HCT116 (cell line): Measurements from ENCODE around the gene A4GNT. TPM values are rescaled to one million over a fixed set of nuclear protein-coding genes. Genes with fewer than 3 reads are reported as not detected.

ENCODE experiments used
- ATAC-seq: fragments of 200-7000 bp; cut with Tn5 transposase; 2 replicates; pipeline ENCODE4 v1.9.1; 2020; ENCODE audit warnings: mild to moderate bottlenecking, moderate library complexity
- BruUV-seq: library from RNA; stranded (reverse); fragments of 400-500 nt; replicated peaks from 2 replicates; lab custom pipeline; 2021; lab: Mats Ljungman, UMichigan
- CTCF ChIA-PET: fragments of 300-600 bp; sonication (Branson Sonifier 250); formaldehyde crosslinking; loops from one replicate; lab custom pipeline; 2021; ENCODE audit warnings: antibody characterized with exemption; lab: Charles Lee
- POLR2A ChIA-PET: fragments of 300-600, 350-600 bp; sonication (Branson Sonifier 250); formaldehyde crosslinking; loops from one replicate; lab custom pipeline; 2021; ENCODE audit warnings: antibody characterized with exemption; lab: Charles Lee
- RAD21 ChIA-PET, 2 experiments: fragments of 300-600 bp; sonication (Branson Sonifier 250); formaldehyde crosslinking; loops; one replicate each; lab custom pipeline; 2023; ENCODE audit warnings: low total read pairs in 2 of 2; ENCODE audit not compliant: uncharacterized antibody in 2 of 2, unreplicated experiment in 2 of 2, low non-redundant PET in 1 of 2; lab: Charles Lee
- DNase-seq: peaks from one replicate; pipeline ENCODE4 v3.0.0-alpha.2; 2010; ENCODE audit warnings: low read depth, low spot score
- H2AFZ ChIP-seq: fragments of 200-600 bp; shearing (Covaris generic), sonication (generic); 2 replicates; pipeline ENCODE4 v1.6.1; 2017; ENCODE audit warnings: low read depth, mixed run types, mixed read lengths, antibody characterized with exemption, low read length; ENCODE audit not compliant: poor library complexity, severe bottlenecking
- H3K27ac ChIP-seq: 2 replicates; pipeline ENCODE4 v1.5.1; 2012; ENCODE audit warnings: low read depth, low read length
- H3K27me3 ChIP-seq: fragments of 200-600 bp; sonication (generic); 2 replicates; pipeline ENCODE4 v1.6.1; 2016; ENCODE audit warnings: mixed run types, low read length, mixed read lengths; ENCODE audit not compliant: insufficient read depth
- H3K36me3 ChIP-seq, 2 experiments: fragments of 200-500 bp in 1 of 2; fragments of 200-600 bp in 1 of 2; sonication (Bioruptor generic) in 1 of 2; sonication (generic) in 1 of 2; 2 replicates each; pipeline versions ENCODE4 v1.5.1 to v1.6.1; 2014 to 2016; ENCODE audit warnings: low read length in 2 of 2, inconsistent platforms in 1 of 2, mixed read lengths in 1 of 2, mixed run types in 1 of 2; ENCODE audit not compliant: insufficient read depth in 2 of 2, control insufficient read depth in 1 of 2
- H3K4me1 ChIP-seq, 2 experiments: fragments of 200-600 bp in 1 of 2; sonication (generic) in 1 of 2; 2 replicates each; pipeline versions ENCODE4 v1.5.1 to v1.6.1; 2012 to 2017; ENCODE audit warnings: low read length in 2 of 2, inconsistent platforms in 1 of 2, mild to moderate bottlenecking in 1 of 2, mixed read lengths in 1 of 2, mixed run types in 1 of 2, moderate library complexity in 1 of 2; ENCODE audit not compliant: insufficient read depth in 2 of 2, control insufficient read depth in 1 of 2
- H3K4me2 ChIP-seq: fragments of 200-600 bp; sonication (generic); 2 replicates; pipeline ENCODE4 v1.6.1; 2017; ENCODE audit warnings: mixed run types, low read length, mixed read lengths
- H3K4me3 ChIP-seq, 2 experiments: fragments of 200-600 bp in 1 of 2; sonication (generic) in 1 of 2; replicated peaks in 1 of 2; 2 replicates each; pipeline ENCODE4 v1.5.1; 2011 to 2016; ENCODE audit warnings: low read length in 2 of 2, control low read depth in 1 of 2, low read depth in 1 of 2, mild to moderate bottlenecking in 1 of 2, mixed read lengths in 1 of 2, mixed run types in 1 of 2
- H3K79me2 ChIP-seq: fragments of 200-600 bp; sonication (generic); 2 replicates; pipeline ENCODE4 v1.6.1; 2017; ENCODE audit warnings: mild to moderate bottlenecking, mixed run types, low read length, moderate library complexity, mixed read lengths; ENCODE audit not compliant: insufficient read depth
- H3K9ac ChIP-seq: fragments of 200-600 bp; sonication (generic); 2 replicates; pipeline ENCODE4 v1.6.1; 2016; ENCODE audit warnings: low read length, mixed read lengths
- H3K9me2 ChIP-seq: fragments of 200-600 bp; sonication (generic), shearing (Covaris generic); 2 replicates; pipeline ENCODE4 v1.6.1; 2017; ENCODE audit warnings: mixed run types, mild to moderate bottlenecking, moderate library complexity; ENCODE audit not compliant: insufficient read depth
- H3K9me3 ChIP-seq, 2 experiments: fragments of 200-500 bp in 1 of 2; fragments of 200-600 bp in 1 of 2; sonication (Bioruptor generic) in 1 of 2; sonication (generic) in 1 of 2; 2 replicates each; pipeline ENCODE4 v1.6.1; 2014 to 2017; ENCODE audit warnings: low read length in 2 of 2, mixed read lengths in 2 of 2, inconsistent platforms in 1 of 2, low read depth in 1 of 2, mild to moderate bottlenecking in 1 of 2, mixed run types in 1 of 2, moderate library complexity in 1 of 2; ENCODE audit not compliant: control insufficient read depth in 1 of 2, insufficient read depth in 1 of 2
- H4K20me1 ChIP-seq: fragments of 200-600 bp; sonication (generic), shearing (Covaris generic); 2 replicates; pipeline ENCODE4 v1.6.1; 2017; ENCODE audit warnings: mixed run types, mild to moderate bottlenecking, moderate library complexity; ENCODE audit not compliant: insufficient read depth
- CBX3 ChIP-seq: IDR thresholded peaks from 2 replicates; pipeline ENCODE4 v1.6.1; 2012; ENCODE audit warnings: low read depth
- EGR1 ChIP-seq: IDR thresholded peaks from 2 replicates; pipeline ENCODE4 v1.6.1; 2012; ENCODE audit warnings: low read depth
- ELF1 ChIP-seq: IDR thresholded peaks from 2 replicates; pipeline ENCODE4 v1.6.1; 2012; ENCODE audit warnings: low read depth, borderline replicate concordance
- EZH2 ChIP-seq: fragments of 200-600 bp; sonication (generic); IDR thresholded peaks from 2 replicates; pipeline ENCODE4 v1.6.1; 2017; ENCODE audit warnings: antibody characterized with exemption, mixed run types
- EZH2phosphoT487 ChIP-seq: fragments of 200-600 bp; IDR thresholded peaks from 2 replicates; pipeline ENCODE4 v1.6.1; 2018; ENCODE audit warnings: antibody characterized with exemption, borderline replicate concordance
- FOSL1 ChIP-seq: IDR thresholded peaks from 2 replicates; pipeline ENCODE4 v1.6.1; 2012; ENCODE audit warnings: low read depth
- JUND ChIP-seq: IDR thresholded peaks from 2 replicates; pipeline ENCODE4 v1.6.1; 2012
- POLR2A ChIP-seq: IDR thresholded peaks from 2 replicates; pipeline ENCODE4 v1.7.0; 2011; ENCODE audit warnings: borderline replicate concordance; ENCODE audit not compliant: insufficient read depth, insufficient read length; ENCODE audit errors: extremely low read depth
- SIN3A ChIP-seq: IDR thresholded peaks from 2 replicates; pipeline ENCODE4 v1.6.1; 2012; ENCODE audit warnings: low read depth
- SP1 ChIP-seq: IDR thresholded peaks from 2 replicates; pipeline ENCODE4 v1.6.1; 2012; ENCODE audit warnings: low read depth
- SRF ChIP-seq: IDR thresholded peaks from 2 replicates; pipeline ENCODE4 v1.6.1; 2012; ENCODE audit warnings: low read depth
- TCF7L2 ChIP-seq: IDR thresholded peaks from 2 replicates; pipeline ENCODE4 v1.7.0; 2011; ENCODE audit warnings: borderline replicate concordance, inconsistent platforms; ENCODE audit not compliant: insufficient read depth, insufficient read length; ENCODE audit errors: extremely low read depth
- YY1 ChIP-seq: IDR thresholded peaks from 2 replicates; pipeline ENCODE4 v1.6.1; 2011; ENCODE audit warnings: low read length, low read depth, moderate library complexity, mild to moderate bottlenecking; ENCODE audit not compliant: insufficient replicate concordance; ENCODE audit errors: extremely low read depth
- ZFX ChIP-seq: fragments of 450-650 bp; IDR thresholded peaks from 2 replicates; pipeline ENCODE4 v1.6.1; 2017
- intact Hi-C: fragments of 100-400 bp; cut with micrococcal nuclease; formaldehyde crosslinking; loops from 2 replicates; pipeline ENCODE4 v1.10.0; 2022
- total RNA-seq: library from RNA; stranded (reverse); gene quantifications from one replicate; pipeline ENCODE4 v1.2.1, GENCODE V29; 2021; ENCODE audit not compliant: unreplicated experiment
- TF ChIP-seq, protein P1 (sequence below): IDR thresholded peaks from 2 replicates; pipeline ENCODE4 v1.6.1; 2011; ENCODE audit warnings: mild to moderate bottlenecking, low read length, moderate library complexity; ENCODE audit not compliant: insufficient replicate concordance; ENCODE audit errors: extremely low read depth
- TF ChIP-seq, protein P2 (sequence below), 3 experiments: fragments of 200-600 bp in 1 of 3; sonication (generic) in 1 of 3; IDR thresholded peaks in 2 of 3; conservative IDR thresholded peaks in 1 of 3; 2 replicates each; pipeline ENCODE4 v1.5.1; 2012 to 2017; ENCODE audit warnings: low read depth in 2 of 3, low read length in 2 of 3, antibody characterized with exemption in 1 of 3, borderline replicate concordance in 1 of 3, control low read depth in 1 of 3, mild to moderate bottlenecking in 1 of 3, mixed read lengths in 1 of 3, mixed run types in 1 of 3, moderate library complexity in 1 of 3; ENCODE audit not compliant: insufficient read depth in 1 of 3
- TF ChIP-seq, protein P3 (sequence below): IDR thresholded peaks from 2 replicates; pipeline ENCODE4 v1.6.1; 2012

The A4GNT gene
- total RNA-seq, 1 experiment from 2014 or later, result not detected

DNA sequence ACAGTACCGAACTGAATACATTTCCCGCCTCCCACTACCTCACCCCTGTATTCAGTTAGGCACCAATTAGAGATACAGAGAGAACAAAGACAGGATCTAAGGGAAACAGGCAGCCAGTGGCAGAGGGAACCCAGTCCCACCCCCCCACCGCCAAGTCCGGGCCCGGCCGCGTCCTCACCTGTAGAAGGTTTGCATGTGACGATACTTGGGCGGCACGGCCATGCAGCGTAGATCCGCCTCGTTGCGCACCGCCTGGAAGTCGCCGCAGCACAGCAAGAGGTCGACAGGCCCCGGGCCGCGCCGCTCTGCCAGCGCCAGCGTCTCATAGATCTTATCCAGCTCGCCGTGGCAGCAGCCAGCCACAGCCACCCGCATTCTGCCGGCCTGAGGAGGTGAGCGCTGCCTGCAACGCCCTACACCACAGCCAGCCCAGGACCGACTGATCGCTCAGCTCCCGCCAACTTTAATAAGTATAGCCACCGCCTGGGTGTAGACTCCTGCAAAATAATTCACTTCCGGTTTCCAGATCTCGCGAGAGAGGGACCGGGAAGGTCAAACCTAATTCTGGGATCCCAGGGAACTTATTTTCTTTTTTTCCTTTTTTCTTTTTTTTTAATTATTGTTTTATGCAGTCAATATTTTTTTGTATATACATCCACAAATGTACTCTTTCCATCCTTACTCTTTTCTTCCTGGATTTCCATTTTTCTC lies 42.4 kb upstream of the A4GNT start, which contains the start of gene DBR1 (continued):
- TF ChIP-seq, protein P1, sequence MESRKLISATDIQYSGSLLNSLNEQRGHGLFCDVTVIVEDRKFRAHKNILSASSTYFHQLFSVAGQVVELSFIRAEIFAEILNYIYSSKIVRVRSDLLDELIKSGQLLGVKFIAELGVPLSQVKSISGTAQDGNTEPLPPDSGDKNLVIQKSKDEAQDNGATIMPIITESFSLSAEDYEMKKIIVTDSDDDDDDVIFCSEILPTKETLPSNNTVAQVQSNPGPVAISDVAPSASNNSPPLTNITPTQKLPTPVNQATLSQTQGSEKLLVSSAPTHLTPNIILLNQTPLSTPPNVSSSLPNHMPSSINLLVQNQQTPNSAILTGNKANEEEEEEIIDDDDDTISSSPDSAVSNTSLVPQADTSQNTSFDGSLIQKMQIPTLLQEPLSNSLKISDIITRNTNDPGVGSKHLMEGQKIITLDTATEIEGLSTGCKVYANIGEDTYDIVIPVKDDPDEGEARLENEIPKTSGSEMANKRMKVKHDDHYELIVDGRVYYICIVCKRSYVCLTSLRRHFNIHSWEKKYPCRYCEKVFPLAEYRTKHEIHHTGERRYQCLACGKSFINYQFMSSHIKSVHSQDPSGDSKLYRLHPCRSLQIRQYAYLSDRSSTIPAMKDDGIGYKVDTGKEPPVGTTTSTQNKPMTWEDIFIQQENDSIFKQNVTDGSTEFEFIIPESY, result peak; percentile 96
- no peak for TF ChIP-seq SRF
- TF ChIP-seq TCF7L2, result no peak

DNA sequence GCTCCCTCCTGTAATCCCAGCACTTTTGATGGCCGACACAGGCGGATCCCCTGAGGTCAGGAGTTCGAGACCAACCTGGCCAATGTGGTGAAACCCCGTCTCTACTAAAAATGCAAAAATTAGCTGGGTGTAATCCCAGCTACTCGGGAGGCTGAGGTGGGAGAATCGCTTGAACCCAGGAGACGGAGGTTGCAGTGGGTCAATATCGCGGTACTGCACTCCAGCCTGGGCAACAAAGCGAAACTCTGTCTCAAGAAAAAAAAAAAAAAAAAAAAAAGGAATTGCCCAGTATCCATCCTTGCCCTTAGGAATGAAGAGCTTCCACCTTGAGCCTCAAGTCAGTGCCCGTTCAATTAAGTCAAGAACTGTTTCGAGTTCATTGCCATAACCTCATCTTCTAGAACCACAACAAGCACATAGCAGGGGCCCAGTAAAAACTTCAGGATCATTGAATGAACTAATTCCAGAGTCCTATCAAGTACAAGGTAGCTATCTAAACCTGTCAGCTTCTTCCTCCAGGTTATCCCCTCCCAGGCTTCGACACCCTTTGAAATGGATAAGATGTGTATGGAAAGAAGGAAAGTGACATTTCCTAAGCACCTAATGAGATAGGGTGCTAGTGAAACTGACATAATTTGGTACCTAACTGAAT lies 41.7 kb upstream of the A4GNT start:
- Histone ChIP-seq H3K9me2 (no peaks in the 10 kb centered on the region), H3K9ac (peak overlapping the region; percentile 85), H3K4me2 (peak overlapping the region; percentile 93), H3K79me2 (peaks cover 35% of the 10 kb centered on the region), H3K36me3 (peaks cover 13 to 19% of the 10 kb centered on the region in 2 experiments), H4K20me1 (no peaks in the 10 kb centered on the region), H3K4me3 (peak overlapping the region; percentile 47 to 81), H2AFZ (no peak overlapping the region), H3K27ac (peak overlapping the region; percentile 79), H3K9me3 (no peaks in the 10 kb centered on the region), H3K4me1 (peaks cover 8 to 14% of the 10 kb centered on the region in 2 experiments; a peak in 3 of 4 replicates), H3K27me3 (no peaks in the 10 kb centered on the region)
- ATAC-seq (peak; percentile 33), DNase-seq (no peak)
- intact Hi-C loops, result loop anchor here (2.0 kb wide), 1 partner anchor 105 kb away; no protein-coding TSS in a partner anchor
- ChIA-PET POLR2A (interaction anchor here (0.8 to 1.8 kb wide), 4 partner anchors 12 to 46 kb away, joined by 3 to 17 read pairs (median 4); no protein-coding TSS in a partner anchor), RAD21 (no interaction called here), CTCF (no interaction called here)
- BruUV-seq, result TSS peak; percentile 54
- TF ChIP-seq YY1 (no peak), EGR1 (no peak), SP1 (no peak), POLR2A (no peak), JUND (no peak), EZH2phosphoT487 (no peak), ZFX (no peak), FOSL1 (no peak), EZH2 (no peak), CBX3 (no peak), SIN3A (no peak), ELF1 (no peak)
- TF ChIP-seq, protein P2, sequence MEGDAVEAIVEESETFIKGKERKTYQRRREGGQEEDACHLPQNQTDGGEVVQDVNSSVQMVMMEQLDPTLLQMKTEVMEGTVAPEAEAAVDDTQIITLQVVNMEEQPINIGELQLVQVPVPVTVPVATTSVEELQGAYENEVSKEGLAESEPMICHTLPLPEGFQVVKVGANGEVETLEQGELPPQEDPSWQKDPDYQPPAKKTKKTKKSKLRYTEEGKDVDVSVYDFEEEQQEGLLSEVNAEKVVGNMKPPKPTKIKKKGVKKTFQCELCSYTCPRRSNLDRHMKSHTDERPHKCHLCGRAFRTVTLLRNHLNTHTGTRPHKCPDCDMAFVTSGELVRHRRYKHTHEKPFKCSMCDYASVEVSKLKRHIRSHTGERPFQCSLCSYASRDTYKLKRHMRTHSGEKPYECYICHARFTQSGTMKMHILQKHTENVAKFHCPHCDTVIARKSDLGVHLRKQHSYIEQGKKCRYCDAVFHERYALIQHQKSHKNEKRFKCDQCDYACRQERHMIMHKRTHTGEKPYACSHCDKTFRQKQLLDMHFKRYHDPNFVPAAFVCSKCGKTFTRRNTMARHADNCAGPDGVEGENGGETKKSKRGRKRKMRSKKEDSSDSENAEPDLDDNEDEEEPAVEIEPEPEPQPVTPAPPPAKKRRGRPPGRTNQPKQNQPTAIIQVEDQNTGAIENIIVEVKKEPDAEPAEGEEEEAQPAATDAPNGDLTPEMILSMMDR (IDR thresholded peaks at IDR 0.05 in 2 of 3, conservative IDR thresholded peaks at IDR 0.05 in 1 of 3; ENCODE audit: borderline replicate concordance in 1 of 3, insufficient read depth in 1 of 3, low read depth in 2 of 3, low read length in 2 of 3), result no peak
- TF ChIP-seq, protein P3, sequence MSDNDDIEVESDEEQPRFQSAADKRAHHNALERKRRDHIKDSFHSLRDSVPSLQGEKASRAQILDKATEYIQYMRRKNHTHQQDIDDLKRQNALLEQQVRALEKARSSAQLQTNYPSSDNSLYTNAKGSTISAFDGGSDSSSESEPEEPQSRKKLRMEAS, result no peak
